C4-2B (cell line): ENCODE data around the gene ACADVL.

ENCODE experiments used
- CTCF ChIP-seq: fragments of 450-650 bp; conservative IDR thresholded peaks from 2 replicates; pipeline ENCODE4 v1.5.1; 2017; ENCODE audit warnings: mild to moderate bottlenecking
- ZFX ChIP-seq: fragments of 450-650 bp; IDR thresholded peaks from 2 replicates; pipeline ENCODE4 v1.6.1; 2017

- no peak for TF ChIP-seq CTCF
- TF ChIP-seq ZFX, result no peak
Measured at GRCh38 chr17:7175330-7175733, 44.4 kb upstream of the ACADVL start.
